ENCODE measurements around the gene SC5D.

SC5D gene

DNA sequence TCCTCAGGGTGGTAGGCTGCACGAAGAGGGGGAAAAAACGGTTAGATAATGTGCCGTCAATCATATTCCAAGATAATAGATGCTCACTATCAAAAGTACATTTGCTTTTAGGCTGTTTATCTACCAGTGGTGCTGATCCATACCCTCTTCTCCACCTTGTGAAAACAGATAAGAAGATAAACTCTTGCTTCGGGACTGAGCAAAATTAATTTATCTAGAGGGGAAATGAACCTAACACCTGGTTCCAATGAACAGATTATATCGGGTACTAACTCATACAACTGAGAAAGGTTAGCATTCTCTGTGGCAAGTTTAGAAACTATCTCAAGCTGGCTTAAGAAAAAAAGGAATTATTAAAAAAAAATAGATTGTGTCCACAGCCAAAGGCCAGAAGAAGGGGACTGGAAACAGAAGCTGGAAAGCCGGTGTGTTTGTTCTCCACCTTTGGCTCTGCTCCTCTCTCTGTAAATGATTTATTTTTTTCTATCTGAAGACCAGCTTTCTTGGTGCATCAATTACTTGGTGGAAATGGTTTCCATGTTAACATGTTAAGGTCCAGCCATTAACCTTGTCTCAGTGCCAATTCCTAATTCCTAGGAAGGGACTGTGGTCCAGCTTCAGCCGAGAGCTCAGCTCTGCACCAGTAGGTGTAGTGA lies 55.8 kb downstream of the SC5D start:
- TF ChIP-seq, protein P1, sequence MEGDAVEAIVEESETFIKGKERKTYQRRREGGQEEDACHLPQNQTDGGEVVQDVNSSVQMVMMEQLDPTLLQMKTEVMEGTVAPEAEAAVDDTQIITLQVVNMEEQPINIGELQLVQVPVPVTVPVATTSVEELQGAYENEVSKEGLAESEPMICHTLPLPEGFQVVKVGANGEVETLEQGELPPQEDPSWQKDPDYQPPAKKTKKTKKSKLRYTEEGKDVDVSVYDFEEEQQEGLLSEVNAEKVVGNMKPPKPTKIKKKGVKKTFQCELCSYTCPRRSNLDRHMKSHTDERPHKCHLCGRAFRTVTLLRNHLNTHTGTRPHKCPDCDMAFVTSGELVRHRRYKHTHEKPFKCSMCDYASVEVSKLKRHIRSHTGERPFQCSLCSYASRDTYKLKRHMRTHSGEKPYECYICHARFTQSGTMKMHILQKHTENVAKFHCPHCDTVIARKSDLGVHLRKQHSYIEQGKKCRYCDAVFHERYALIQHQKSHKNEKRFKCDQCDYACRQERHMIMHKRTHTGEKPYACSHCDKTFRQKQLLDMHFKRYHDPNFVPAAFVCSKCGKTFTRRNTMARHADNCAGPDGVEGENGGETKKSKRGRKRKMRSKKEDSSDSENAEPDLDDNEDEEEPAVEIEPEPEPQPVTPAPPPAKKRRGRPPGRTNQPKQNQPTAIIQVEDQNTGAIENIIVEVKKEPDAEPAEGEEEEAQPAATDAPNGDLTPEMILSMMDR (IDR thresholded peaks at IDR 0.05; ENCODE audit: low read depth, low read length): no peak
- TF ChIP-seq POLR2A (IDR thresholded peaks at IDR 0.05; ENCODE audit: extremely low read depth, insufficient read length): no peak
- TF ChIP-seq MYC (IDR thresholded peaks at IDR 0.05; ENCODE audit: low read depth, low read length): no peak
- TF ChIP-seq, protein P2, sequence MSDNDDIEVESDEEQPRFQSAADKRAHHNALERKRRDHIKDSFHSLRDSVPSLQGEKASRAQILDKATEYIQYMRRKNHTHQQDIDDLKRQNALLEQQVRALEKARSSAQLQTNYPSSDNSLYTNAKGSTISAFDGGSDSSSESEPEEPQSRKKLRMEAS (IDR thresholded peaks at IDR 0.05; ENCODE audit: low read depth, low read length): no peak
- H3K4me3 ChIP-seq (ENCODE audit: low read depth, low read length): no peak overlapping the region
- DNase-seq (ENCODE audit: low read depth): no peak

DNA sequence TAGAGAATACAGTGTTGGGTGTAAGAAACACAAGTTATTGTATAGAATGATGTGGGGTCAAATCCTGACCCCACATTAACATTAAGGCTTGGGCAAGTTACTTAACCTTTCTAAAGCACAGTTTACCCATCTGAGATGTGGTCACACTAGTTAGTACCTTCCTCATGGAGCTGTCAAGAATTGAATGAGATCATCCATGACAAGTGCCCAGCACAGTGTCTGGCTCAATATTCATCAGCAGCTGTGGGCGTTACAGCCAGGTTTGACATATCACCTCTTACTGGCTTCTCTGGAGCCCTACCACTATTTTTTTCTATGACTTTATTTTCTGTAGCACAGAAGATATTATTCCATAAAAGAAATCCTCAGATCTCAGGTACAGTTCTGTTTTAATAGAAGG lies 57.2 kb downstream of the SC5D start:
- DNase-seq (ENCODE audit: low read depth): no peak
- no peak overlapping the region for H3K4me3 ChIP-seq (ENCODE audit: low read depth, low read length)
- no peak for TF ChIP-seq POLR2A (IDR thresholded peaks at IDR 0.05; ENCODE audit: extremely low read depth, insufficient read length)
- TF ChIP-seq, protein P1 (IDR thresholded peaks at IDR 0.05; ENCODE audit: low read depth, low read length): no peak
- TF ChIP-seq, protein P2 (IDR thresholded peaks at IDR 0.05; ENCODE audit: low read depth, low read length): no peak
- TF ChIP-seq MYC (IDR thresholded peaks at IDR 0.05; ENCODE audit: low read depth, low read length): no peak

DNA sequence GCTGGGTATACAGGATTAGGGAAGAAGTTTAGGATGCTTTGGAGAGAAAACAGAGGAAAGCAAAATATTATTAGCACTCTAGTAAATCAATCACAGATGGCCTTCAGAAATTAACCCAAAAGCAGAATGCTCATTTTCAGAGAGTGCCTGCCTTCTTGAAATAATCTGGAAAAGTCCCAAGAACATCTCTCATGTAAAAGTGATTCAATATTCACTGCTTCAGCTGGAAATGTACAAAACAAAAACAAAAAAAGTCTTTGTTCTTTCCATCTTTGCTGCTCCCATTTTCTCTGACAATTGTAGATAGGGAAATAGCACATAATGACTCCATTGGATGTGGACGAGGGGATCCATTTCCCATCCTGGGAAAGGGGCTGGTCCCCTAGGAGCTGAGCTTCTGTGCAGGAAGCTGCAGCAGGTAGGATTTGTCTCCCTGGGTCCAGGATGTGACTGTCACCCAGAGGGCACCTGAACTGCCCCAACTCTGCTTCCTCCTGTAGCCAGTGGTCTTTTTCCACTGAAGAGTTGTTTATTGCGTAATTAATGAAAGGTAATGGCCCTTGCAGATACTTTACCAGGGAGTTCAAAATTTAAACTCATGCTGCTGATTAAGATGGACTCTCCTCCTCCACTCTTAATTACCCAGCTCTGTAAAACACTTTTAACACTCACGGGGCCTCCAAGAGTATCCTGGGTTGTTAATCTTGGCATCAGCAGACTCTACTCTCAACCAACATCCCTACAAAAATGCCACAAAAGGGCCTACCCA lies 57.9 kb downstream of the SC5D start:
- H3K4me3 ChIP-seq (ENCODE audit: low read depth, low read length): no peak overlapping the region
- no peak for DNase-seq (ENCODE audit: low read depth)
- TF ChIP-seq, protein P1 (IDR thresholded peaks at IDR 0.05; ENCODE audit: low read depth, low read length): no peak
- TF ChIP-seq POLR2A (IDR thresholded peaks at IDR 0.05; ENCODE audit: extremely low read depth, insufficient read length) (no peak), MYC (IDR thresholded peaks at IDR 0.05; ENCODE audit: low read depth, low read length) (no peak)

DNA sequence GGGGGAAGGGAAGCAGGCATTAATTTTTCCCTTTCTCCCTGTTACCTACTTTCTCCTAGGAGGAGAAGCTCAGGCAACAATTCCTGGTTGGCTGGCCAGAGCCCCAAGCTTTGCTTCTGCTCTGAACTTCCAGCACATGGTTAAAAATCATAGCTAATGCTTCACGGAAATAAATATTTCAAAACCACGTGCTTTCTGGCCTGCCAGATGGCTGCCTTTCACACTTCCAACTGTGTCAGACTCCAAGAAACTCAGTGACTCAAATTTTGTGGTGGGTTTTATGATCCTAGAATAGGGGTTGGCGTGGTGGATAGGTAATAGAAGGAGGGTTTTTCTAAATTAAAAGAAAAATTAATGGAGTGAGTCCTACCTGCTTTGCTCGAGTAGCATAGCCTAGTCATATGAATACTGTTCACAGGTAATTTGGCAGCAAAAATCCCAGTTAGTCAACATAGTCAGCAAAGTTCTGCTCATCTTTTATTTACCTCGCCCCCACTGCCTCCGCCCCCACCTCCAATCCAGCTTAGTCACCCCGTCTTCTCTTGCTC lies 58.6 kb downstream of the SC5D start:
- H3K4me3 ChIP-seq (ENCODE audit: low read depth, low read length): no peak overlapping the region
- no peak for TF ChIP-seq MYC (IDR thresholded peaks at IDR 0.05; ENCODE audit: low read depth, low read length)
- TF ChIP-seq, protein P2 (IDR thresholded peaks at IDR 0.05; ENCODE audit: low read depth, low read length): peak; percentile 36
- TF ChIP-seq POLR2A (IDR thresholded peaks at IDR 0.05; ENCODE audit: extremely low read depth, insufficient read length): no peak
- TF ChIP-seq, protein P1 (IDR thresholded peaks at IDR 0.05; ENCODE audit: low read depth, low read length): no peak
- no peak for DNase-seq (ENCODE audit: low read depth)

DNA sequence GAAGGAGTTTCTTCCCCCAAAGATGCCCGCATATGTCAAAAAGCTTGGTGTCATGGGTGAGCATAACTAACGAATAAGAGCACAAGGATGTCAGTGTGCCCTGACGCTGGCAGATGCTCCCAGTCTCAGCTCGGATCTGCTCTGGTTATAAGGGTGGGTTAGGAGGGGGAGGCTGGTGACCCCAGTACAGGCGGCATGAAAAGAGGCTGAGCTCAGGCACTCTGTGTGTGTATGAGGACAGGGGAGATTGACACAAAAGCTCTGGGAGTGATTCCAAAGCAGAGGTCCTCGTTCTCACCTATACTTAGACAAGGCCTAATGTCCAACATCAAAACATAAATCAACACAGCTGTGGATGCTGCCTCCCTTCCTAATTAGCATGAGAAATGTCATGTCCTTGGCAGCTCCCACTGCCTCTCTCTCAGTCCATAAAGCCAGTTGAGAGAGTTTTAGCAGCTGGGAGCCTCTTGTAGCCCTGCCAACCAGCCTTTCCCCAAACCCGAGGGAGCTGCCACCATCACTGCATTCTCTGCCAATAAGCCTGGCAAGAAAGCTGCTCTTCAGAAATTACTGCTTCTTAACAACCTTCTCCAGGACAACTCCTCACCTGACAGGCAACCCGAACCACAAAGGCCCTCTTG lies 59.8 kb downstream of the SC5D start:
- H3K4me3 ChIP-seq (ENCODE audit: low read depth, low read length): no peak overlapping the region
- TF ChIP-seq, protein P2 (IDR thresholded peaks at IDR 0.05; ENCODE audit: low read depth, low read length): no peak
- TF ChIP-seq, protein P1 (IDR thresholded peaks at IDR 0.05; ENCODE audit: low read depth, low read length): no peak
- TF ChIP-seq MYC (IDR thresholded peaks at IDR 0.05; ENCODE audit: low read depth, low read length) (no peak), POLR2A (IDR thresholded peaks at IDR 0.05; ENCODE audit: extremely low read depth, insufficient read length) (no peak)
- no peak for DNase-seq (ENCODE audit: low read depth)
